CD1c-positive myeloid dendritic cell (primary cell): ENCODE results near the gene A3GALT2.
"Not testable (repeated sequence)": the region's sequence is repeated elsewhere in the genome, so short reads cannot be mapped to it uniquely, and the experiment has no call there.

ENCODE experiments used
- DNase-seq: peaks from one replicate; pipeline ENCODE4 v3.0.0-alpha.2; 2016; ENCODE audit errors: extremely low spot score

Gene A3GALT2

GRCh38 chr1:33314416-33314815 is 6.5 kb downstream of the A3GALT2 start:
- no peak for DNase-seq

GRCh38 chr1:33312413-33312749 is 8.5 kb downstream of the A3GALT2 start:
- DNase-seq, result no peak

- DNase-seq, result no peak
These were observed 9.0 kb downstream of the A3GALT2 start for GRCh38 chr1:33311706-33312412.

GRCh38 chr1:33310702-33311101 is 10.2 kb downstream of the A3GALT2 start:
- DNase-seq, result no peak

- DNase-seq, result not testable (repeated sequence)
These were observed 11.5 kb downstream of the A3GALT2 start for GRCh38 chr1:33309351-33309750.

GRCh38 chr1:33307494-33307864 is 13.4 kb downstream of the A3GALT2 start:
- DNase-seq, result no peak

- peak; percentile 10 for DNase-seq
These were observed 14.0 kb downstream of the A3GALT2 start for GRCh38 chr1:33306653-33307493.

- DNase-seq, result peak; percentile 42
These were observed 14.9 kb downstream of the A3GALT2 start for GRCh38 chr1:33305816-33306652.

- DNase-seq, result no peak
These were observed 15.9 kb downstream of the A3GALT2 start for GRCh38 chr1:33305016-33305415.

- no peak for DNase-seq
These were observed 18.6 kb downstream of the A3GALT2 start for GRCh38 chr1:33302325-33302724.

- no peak for DNase-seq
These were observed 19.5 kb downstream of the A3GALT2 start for GRCh38 chr1:33301273-33301984.

- no peak for DNase-seq
These were observed 20.2 kb downstream of the A3GALT2 start for GRCh38 chr1:33300673-33301072.

GRCh38 chr1:33299461-33300155 is 21.3 kb downstream of the A3GALT2 start:
- no peak for DNase-seq

GRCh38 chr1:33298623-33299277 is 22.1 kb downstream of the A3GALT2 start:
- DNase-seq, result peak; percentile 65

GRCh38 chr1:33297911-33298622 is 22.8 kb downstream of the A3GALT2 start:
- no peak for DNase-seq

- no peak for DNase-seq
These were observed 24.1 kb downstream of the A3GALT2 start for GRCh38 chr1:33296824-33297223.

GRCh38 chr1:33296082-33296458 is 24.8 kb downstream of the A3GALT2 start:
- no peak for DNase-seq

- DNase-seq, result peak; percentile 87
These were observed 25.3 kb downstream of the A3GALT2 start for GRCh38 chr1:33295450-33296081.

- DNase-seq, result no peak
These were observed 25.9 kb downstream of the A3GALT2 start for GRCh38 chr1:33295023-33295422.
